Measurements from ENCODE around the gene USP19.

- no peak for TF ChIP-seq ARNTL (CRISPR knock-in tag; IDR thresholded peaks at IDR 0.05; ENCODE audit: borderline replicate concordance, low read depth)
- no peak for TF ChIP-seq CREB5 (CRISPR knock-in tag; IDR thresholded peaks at IDR 0.05; ENCODE audit: low read depth)
- no peak for TF ChIP-seq PATZ1 (CRISPR knock-in tag; IDR thresholded peaks at IDR 0.05; ENCODE audit: borderline replicate concordance)
- no peak for TF ChIP-seq ZNF8 (CRISPR knock-in tag; IDR thresholded peaks at IDR 0.05)
- no peak for TF ChIP-seq CSDC2 (CRISPR knock-in tag; IDR thresholded peaks at IDR 0.05)
- no peak for TF ChIP-seq ESRRG (CRISPR knock-in tag; IDR thresholded peaks at IDR 0.05)
- TF ChIP-seq RARB (CRISPR knock-in tag; IDR thresholded peaks at IDR 0.05): no peak
- no peak for TF ChIP-seq SNAI2 (CRISPR knock-in tag; IDR thresholded peaks at IDR 0.05)
Observed at GRCh38 chr3:49135499-49135898, 14.9 kb upstream of the USP19 start.

Data from SK-N-SH treated with all-trans-retinoic acid at 6 μM for 48 hours (cell line).